Naive thymus-derived CD8-positive, alpha-beta T cell (primary cell): ENCODE data around the gene IFT122. TPM values are rescaled to one million over a fixed set of nuclear protein-coding genes. Genes with fewer than 3 reads are reported as not detected.
"Not testable (repeated sequence)": the region's sequence is repeated elsewhere in the genome, so short reads cannot be mapped to it uniquely, and the experiment has no call there.

Experiments used
- ATAC-seq, 2 donors: fragments of 150-1000 bp; cut with Tn5 transposase in 1 of 2; sonication (Bioruptor Pico), chemical (Tn5 transposase) in 1 of 2; 1 replicate in 1 of 2; 2 replicates in 1 of 2; pipeline ENCODE4 v1.10.0; 2021; ENCODE audit warnings: mild to moderate bottlenecking in 2 of 2, moderate library complexity in 2 of 2
- POLR2A ChIA-PET: fragments of 350-600 bp; sonication (Branson Sonifier 250); formaldehyde crosslinking; loops from one replicate; lab custom pipeline; 2021; ENCODE audit warnings: antibody characterized with exemption; lab: Charles Lee
- DNase-seq, 10 donors: peaks; one replicate each; pipeline versions ENCODE4 v3.0.0 to v3.0.0-alpha.2; 2020 to 2022
- H3K27ac Mint-ChIP-seq, 10 donors: one replicate each; pipeline ENCODE4 v1.8.0; 2020 to 2022; ENCODE audit warnings: mild to moderate bottlenecking in 10 of 10, mixed read lengths in 10 of 10, moderate library complexity in 4 of 10, inconsistent platforms in 1 of 10
- H3K27me3 Mint-ChIP-seq, 5 donors: one replicate each; pipeline ENCODE4 v1.8.0; 2021 to 2022; ENCODE audit warnings: mixed read lengths in 5 of 5
- H3K36me3 Mint-ChIP-seq, 3 donors: one replicate each; pipeline ENCODE4 v1.8.0; 2020 to 2022; ENCODE audit warnings: mixed read lengths in 3 of 3, mild to moderate bottlenecking in 2 of 3, inconsistent platforms in 1 of 3
- H3K4me1 Mint-ChIP-seq, 4 donors: one replicate each; pipeline ENCODE4 v1.8.0; 2021 to 2022; ENCODE audit warnings: mixed read lengths in 4 of 4
- H3K4me3 Mint-ChIP-seq, 10 donors: one replicate each; pipeline ENCODE4 v1.8.0; 2020 to 2022; ENCODE audit warnings: mild to moderate bottlenecking in 10 of 10, mixed read lengths in 10 of 10, moderate library complexity in 6 of 10, inconsistent platforms in 1 of 10
- H3K9me3 Mint-ChIP-seq, 9 donors: one replicate each; pipeline ENCODE4 v1.8.0; 2020 to 2022; ENCODE audit warnings: mixed read lengths in 9 of 9, mild to moderate bottlenecking in 3 of 9, inconsistent platforms in 1 of 9, moderate library complexity in 1 of 9
- polyA plus RNA-seq, 3 donors: library from polyadenylated mRNA; unstranded; fragments of 300-500 nt; fragmentation: Illumina TruSeq; gene quantifications; one replicate each; pipeline ENCODE4 v1.2.3, GENCODE V29; 2021
- total RNA-seq, 8 experiments: library from RNA in 2 of 8; stranded (reverse) in 2 of 8; gene quantifications; one replicate each; pipeline ENCODE4 v1.2.3 and lab custom pipeline; 2021 to 2026

Gene IFT122
- total and polyA plus RNA-seq, 5 experiments from 2014 or later, result 3.3 to 25.2 (median 6.5) TPM

DNA sequence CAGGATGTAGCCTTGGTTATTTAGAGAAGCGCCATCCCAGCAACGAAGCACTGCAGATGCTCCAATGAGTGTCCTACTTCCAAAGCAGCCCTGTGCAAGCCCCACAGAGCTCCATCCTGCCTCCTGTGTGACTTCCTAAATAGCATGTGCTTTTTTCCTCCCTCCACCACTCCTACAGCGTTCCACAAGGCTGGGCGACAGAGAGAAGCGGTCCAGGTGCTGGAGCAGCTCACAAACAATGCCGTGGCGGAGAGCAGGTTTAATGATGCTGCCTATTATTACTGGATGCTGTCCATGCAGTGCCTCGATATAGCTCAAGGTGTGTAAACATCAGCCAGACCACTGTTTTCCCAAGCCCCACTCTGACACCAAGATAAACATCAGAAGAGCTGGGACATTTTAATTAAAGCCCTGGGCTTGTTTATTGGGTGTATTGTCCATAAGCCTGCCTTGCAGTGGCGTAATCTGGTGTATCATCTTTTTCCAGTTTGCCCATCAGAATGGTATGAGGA lies 66.3 kb downstream of the IFT122 start:
- Mint-ChIP-seq H3K27me3 (no peaks in the 10 kb centered on the region), H3K9me3 (no peaks in the 10 kb centered on the region), H3K27ac (no peak overlapping the region), H3K36me3 (peaks cover 0 to 16% (median 14%) of the 10 kb centered on the region in 3 donors), H3K4me1 (peaks cover 0 to 10% (median 2%) of the 10 kb centered on the region in 4 donors), H3K4me3 (no peak overlapping the region)
- POLR2A ChIA-PET, result interaction anchor here (1.1 to 1.2 kb wide), 2 partner anchors 8 to 31 kb away, joined by 3 read pairs; no protein-coding TSS in a partner anchor
- no peak for DNase-seq
- no peak for ATAC-seq

- no peak overlapping the region for H3K27ac Mint-ChIP-seq
Measured at GRCh38 chr3:129507181-129507831, 67.3 kb downstream of the IFT122 start.

DNA sequence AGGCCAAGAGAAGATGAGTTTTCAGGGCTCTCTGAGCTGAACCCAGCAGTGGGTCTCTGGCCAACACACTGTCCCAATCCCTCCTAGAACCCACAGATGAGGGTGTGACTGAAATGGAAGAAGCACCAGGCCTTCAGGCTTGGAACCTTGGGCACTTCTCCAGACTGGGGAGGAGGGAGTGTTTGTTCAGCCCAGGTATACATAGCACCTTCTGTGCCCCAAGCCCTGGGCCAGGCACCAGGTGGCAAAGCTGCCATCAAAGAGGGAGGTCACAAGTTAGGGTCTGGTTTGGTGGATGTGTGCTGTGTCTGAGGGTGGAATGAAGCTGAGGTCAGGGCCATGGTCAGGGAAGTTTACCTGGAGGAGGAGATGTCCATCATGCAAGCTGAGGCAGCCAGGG lies 72.6 kb downstream of the IFT122 start:
- POLR2A ChIA-PET, result no interaction called here
- DNase-seq, result no peak
- Mint-ChIP-seq H3K36me3 (peaks cover 0 to 8% (median 6%) of the 10 kb centered on the region in 3 donors), H3K9me3 (no peaks in the 10 kb centered on the region), H3K27ac (peak overlapping the region in 3 of 10 donors; percentile 32 to 74 (median 47)), H3K4me3 (no peak overlapping the region), H3K4me1 (peaks cover 0 to 5% (median 2%) of the 10 kb centered on the region in 4 donors), H3K27me3 (no peaks in the 10 kb centered on the region)
- ATAC-seq, result no peak

More at GRCh38 chr3:129507181-129507831, 67.3 kb downstream of the IFT122 start:
- H3K9me3 Mint-ChIP-seq, result no peaks in the 10 kb centered on the region
- H3K4me1 Mint-ChIP-seq, result peaks cover 0 to 10% (median 2%) of the 10 kb centered on the region in 4 donors
- H3K27me3 Mint-ChIP-seq, result no peaks in the 10 kb centered on the region
- ATAC-seq (no peak), DNase-seq (no peak)
- no peak overlapping the region for H3K4me3 Mint-ChIP-seq
- POLR2A ChIA-PET, result no interaction called here
- peaks cover 0 to 17% (median 13%) of the 10 kb centered on the region in 3 donors for H3K36me3 Mint-ChIP-seq

GRCh38 chr3:129513705-129514104 lies 73.7 kb downstream of the IFT122 start:
- H3K4me3 Mint-ChIP-seq, result no peak overlapping the region
- H3K36me3 Mint-ChIP-seq, result peaks cover 0 to 8% (median 6%) of the 10 kb centered on the region in 3 donors
- no peak for ATAC-seq
- POLR2A ChIA-PET, result no interaction called here
- H3K27me3 Mint-ChIP-seq, result no peaks in the 10 kb centered on the region
- no peaks in the 10 kb centered on the region for H3K9me3 Mint-ChIP-seq
- DNase-seq, result no peak
- peaks cover 0 to 5% (median 2%) of the 10 kb centered on the region in 4 donors for H3K4me1 Mint-ChIP-seq
- H3K27ac Mint-ChIP-seq, result peak overlapping the region in 1 of 10 donors; percentile 6

GRCh38 chr3:129514110-129514509 lies 74.1 kb downstream of the IFT122 start:
- Mint-ChIP-seq H3K36me3 (peaks cover 0 to 11% (median 6%) of the 10 kb centered on the region in 3 donors), H3K27me3 (no peaks in the 10 kb centered on the region), H3K9me3 (no peaks in the 10 kb centered on the region), H3K27ac (peak overlapping the region in 2 of 10 donors; percentile 6 to 82), H3K4me1 (peaks cover 0 to 5% (median 2%) of the 10 kb centered on the region in 4 donors), H3K4me3 (no peak overlapping the region)
- DNase-seq, result no peak
- no peak for ATAC-seq
- POLR2A ChIA-PET, result interaction anchor here (0.6 to 1.2 kb wide), 2 partner anchors 8 to 209 kb away, joined by 3 to 6 read pairs; no protein-coding TSS in a partner anchor

DNA sequence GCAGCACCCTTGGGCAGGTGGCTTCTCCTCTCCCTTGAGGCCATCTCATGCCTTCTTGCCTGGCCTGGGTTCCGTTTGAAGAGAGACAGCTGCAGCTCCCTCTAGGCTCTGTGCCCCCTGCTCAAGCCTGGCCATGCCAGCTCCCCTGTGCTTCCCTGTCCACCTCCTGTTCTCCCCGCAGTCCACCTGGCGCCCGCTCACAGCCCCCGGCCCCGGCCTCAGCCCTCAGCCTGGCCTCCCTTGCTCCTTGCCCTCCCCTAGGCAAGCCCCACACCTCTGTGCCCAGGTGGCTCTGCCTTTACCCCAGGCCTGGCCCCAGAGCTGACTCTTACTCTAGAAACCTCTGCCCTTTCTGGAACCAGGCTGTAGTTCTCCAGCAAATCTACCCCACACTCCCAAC lies 74.5 kb downstream of the IFT122 start:
- H3K4me1 Mint-ChIP-seq, result peaks cover 0 to 5% (median 2%) of the 10 kb centered on the region in 4 donors
- H3K4me3 Mint-ChIP-seq, result no peak overlapping the region
- no peaks in the 10 kb centered on the region for H3K27me3 Mint-ChIP-seq
- peak overlapping the region in 2 of 10 donors; percentile 41 to 82 for H3K27ac Mint-ChIP-seq
- no peaks in the 10 kb centered on the region for H3K9me3 Mint-ChIP-seq
- POLR2A ChIA-PET, result interaction anchor here (0.6 to 1.2 kb wide), 2 partner anchors 8 to 209 kb away, joined by 3 to 6 read pairs; no protein-coding TSS in a partner anchor
- DNase-seq, result no peak
- ATAC-seq, result no peak
- H3K36me3 Mint-ChIP-seq, result peaks cover 0 to 6% (median 6%) of the 10 kb centered on the region in 3 donors

DNA sequence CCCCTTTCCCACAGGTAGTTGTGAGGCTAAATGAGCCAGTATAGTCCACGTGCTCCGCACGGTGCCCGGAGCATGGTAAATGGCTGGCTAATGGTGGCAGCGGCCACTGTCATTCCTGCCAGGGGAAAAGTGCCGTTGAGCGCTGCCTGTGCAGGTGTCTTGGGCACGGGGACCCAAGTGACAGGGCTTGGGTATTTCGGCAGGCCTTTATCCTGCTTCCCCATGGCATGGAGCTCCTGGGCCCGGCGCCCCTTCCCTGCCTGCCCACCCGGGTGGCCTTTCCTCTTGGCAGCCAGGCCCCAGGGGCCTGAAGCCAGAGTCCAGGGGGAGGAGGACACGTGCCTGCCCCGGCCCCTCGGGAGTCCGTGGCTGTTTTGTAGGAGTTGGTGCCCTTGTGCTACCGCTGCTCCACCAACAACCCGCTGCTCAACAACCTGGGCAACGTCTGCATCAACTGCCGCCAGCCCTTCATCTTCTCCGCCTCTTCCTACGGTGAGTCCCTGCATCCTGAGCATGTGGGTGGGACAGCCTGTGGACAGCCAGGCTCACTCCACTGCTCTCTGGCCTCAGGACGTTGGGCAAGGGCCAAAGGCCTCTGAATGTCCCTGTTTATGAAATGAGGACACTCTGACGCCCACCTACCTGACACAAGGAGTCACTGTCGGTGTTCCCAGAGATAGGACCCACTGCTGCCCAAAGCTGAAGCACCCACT lies 75.2 kb downstream of the IFT122 start:
- ATAC-seq, H3K4me3 Mint-ChIP-seq, H3K36me3 Mint-ChIP-seq, H3K4me1 Mint-ChIP-seq, H3K27me3 Mint-ChIP-seq, DNase-seq, H3K9me3 Mint-ChIP-seq: not testable (repeated sequence)
- H3K27ac Mint-ChIP-seq, result peak overlapping the region in 3 of 10 donors; percentile 14 to 41 (median 15)
- POLR2A ChIA-PET, result interaction anchor here (0.6 to 1.2 kb wide), 2 partner anchors 9 to 208 kb away, joined by 3 to 6 read pairs; no protein-coding TSS in a partner anchor

DNA sequence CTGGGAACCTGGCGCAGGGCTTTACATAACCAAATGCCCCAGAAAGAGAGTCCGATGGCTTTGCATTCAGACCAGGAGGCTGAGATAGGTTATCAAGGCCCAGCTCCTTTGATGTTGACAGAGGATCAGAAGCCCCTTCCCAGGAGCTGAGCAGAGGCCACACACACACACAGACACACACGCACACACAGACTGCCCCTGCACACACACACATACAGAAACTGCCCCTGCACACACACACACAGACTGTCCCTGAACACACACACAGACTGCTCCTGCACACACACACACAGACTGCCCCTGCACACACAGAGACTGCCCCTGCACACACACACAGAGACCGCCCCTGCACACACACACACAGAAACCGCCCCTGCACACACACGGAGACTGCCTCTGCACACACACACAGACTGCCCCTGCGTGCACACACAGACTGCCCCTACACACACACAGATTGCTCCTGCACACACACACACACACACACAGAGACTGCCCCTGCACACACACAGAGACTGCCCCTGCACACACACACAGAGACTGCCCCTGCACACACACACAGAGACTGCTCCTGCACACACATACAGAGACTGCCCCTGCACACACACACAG lies 75.9 kb downstream of the IFT122 start:
- H3K27me3 Mint-ChIP-seq, POLR2A ChIA-PET, H3K36me3 Mint-ChIP-seq, H3K9me3 Mint-ChIP-seq, DNase-seq, ATAC-seq, H3K4me3 Mint-ChIP-seq, H3K4me1 Mint-ChIP-seq: not testable (repeated sequence)
- peak overlapping the region in 1 of 10 donors; percentile 74 for H3K27ac Mint-ChIP-seq

- DNase-seq, result no peak
- Mint-ChIP-seq H3K4me1 (no peaks in the 10 kb centered on the region), H3K27ac (peak overlapping the region in 2 of 10 donors; percentile 28 to 59)
Measured at GRCh38 chr3:129517516-129517915, 77.5 kb downstream of the IFT122 start.

GRCh38 chr3:129518038-129518561 lies 78.1 kb downstream of the IFT122 start:
- Mint-ChIP-seq H3K27ac (peak overlapping the region in 1 of 10 donors; percentile 59), H3K36me3 (peaks cover 0 to 2% (median 0%) of the 10 kb centered on the region in 3 donors), H3K9me3 (no peaks in the 10 kb centered on the region), H3K4me1 (no peaks in the 10 kb centered on the region), H3K27me3 (no peaks in the 10 kb centered on the region), H3K4me3 (no peak overlapping the region)
- DNase-seq, result no peak
- POLR2A ChIA-PET, result no interaction called here
- ATAC-seq, result no peak

More at GRCh38 chr3:129517516-129517915, 77.5 kb downstream of the IFT122 start:
- H3K27me3 Mint-ChIP-seq, result no peaks in the 10 kb centered on the region
- H3K36me3 Mint-ChIP-seq, result peaks cover 0 to 2% (median 0%) of the 10 kb centered on the region in 3 donors
- POLR2A ChIA-PET, result no interaction called here
- no peak for ATAC-seq
- no peak overlapping the region for H3K4me3 Mint-ChIP-seq
- no peaks in the 10 kb centered on the region for H3K9me3 Mint-ChIP-seq

GRCh38 chr3:129518581-129518980 lies 78.6 kb downstream of the IFT122 start:
- POLR2A ChIA-PET, result no interaction called here

GRCh38 chr3:129519449-129519848 lies 79.4 kb downstream of the IFT122 start:
- POLR2A ChIA-PET, result no interaction called here
- H3K9me3 Mint-ChIP-seq, result no peaks in the 10 kb centered on the region
- H3K4me1 Mint-ChIP-seq, result no peaks in the 10 kb centered on the region
- no peak overlapping the region for H3K4me3 Mint-ChIP-seq
- peaks cover 0 to 2% (median 0%) of the 10 kb centered on the region in 3 donors for H3K36me3 Mint-ChIP-seq
- no peaks in the 10 kb centered on the region for H3K27me3 Mint-ChIP-seq
- DNase-seq (no peak), ATAC-seq (no peak)
- H3K27ac Mint-ChIP-seq, result no peak overlapping the region

More at GRCh38 chr3:129518581-129518980, 78.6 kb downstream of the IFT122 start:
- Mint-ChIP-seq H3K4me3 (no peak overlapping the region), H3K27me3 (no peaks in the 10 kb centered on the region), H3K27ac (no peak overlapping the region), H3K4me1 (no peaks in the 10 kb centered on the region), H3K36me3 (peaks cover 0 to 2% (median 0%) of the 10 kb centered on the region in 3 donors), H3K9me3 (no peaks in the 10 kb centered on the region)
- DNase-seq (no peak), ATAC-seq (no peak)
